Fibroblast of mammary gland (primary cell): ENCODE data around the gene LIPM.

ENCODE experiments used
- DNase-seq: peaks from one replicate; pipeline ENCODE4 v3.0.0-alpha.2; 2010; ENCODE audit warnings: low read depth
- H3K4me3 ChIP-seq: 2 replicates; pipeline ENCODE4 v1.5.1; 2011; ENCODE audit warnings: low read depth, mild to moderate bottlenecking, low read length, moderate library complexity; ENCODE audit not compliant: control insufficient read depth
- CTCF ChIP-seq: conservative IDR thresholded peaks from 2 replicates; pipeline ENCODE4 v1.5.1; 2011; ENCODE audit warnings: low read depth, low read length, inconsistent platforms; ENCODE audit not compliant: control insufficient read depth, insufficient read depth

The LIPM gene

GRCh38 chr10:88786032-88786770, 16.3 kb upstream of the LIPM start:
- DNase-seq: no peak
- no peak overlapping the region for H3K4me3 ChIP-seq
- TF ChIP-seq CTCF: no peak

GRCh38 chr10:88787463-88787862, 15.1 kb upstream of the LIPM start:
- no peak for DNase-seq

GRCh38 chr10:88788924-88789323, 13.6 kb upstream of the LIPM start:
- DNase-seq: no peak
- no peak overlapping the region for H3K4me3 ChIP-seq
- no peak for TF ChIP-seq CTCF

More at GRCh38 chr10:88787463-88787862, 15.1 kb upstream of the LIPM start:
- H3K4me3 ChIP-seq: no peak overlapping the region
- no peak for TF ChIP-seq CTCF

- peak; percentile 22 for DNase-seq
- no peak overlapping the region for H3K4me3 ChIP-seq
- TF ChIP-seq CTCF: peak; percentile 57
Measured at GRCh38 chr10:88791924-88792323, 10.6 kb upstream of the LIPM start.

- TF ChIP-seq CTCF: no peak
- peak; percentile 75 for DNase-seq
- no peak overlapping the region for H3K4me3 ChIP-seq
Measured at GRCh38 chr10:88792661-88793060, 9.9 kb upstream of the LIPM start.

- no peak overlapping the region for H3K4me3 ChIP-seq
- TF ChIP-seq CTCF: no peak
- DNase-seq: peak; percentile 75
Measured at GRCh38 chr10:88793712-88794299, 8.7 kb upstream of the LIPM start.
